GM18526 (cell line): ENCODE measurements around the gene MAU2.

Source experiments
- POLR2A ChIP-seq: IDR thresholded peaks from 3 replicates; pipeline ENCODE4 v1.6.1; 2011; ENCODE audit not compliant: insufficient read length; ENCODE audit errors: extremely low read depth

The MAU2 gene

GRCh38 chr19:19297759-19298158, 22.9 kb upstream of the MAU2 start:
- no peak for TF ChIP-seq POLR2A

- no peak for TF ChIP-seq POLR2A
These were observed 20.0 kb upstream of the MAU2 start for GRCh38 chr19:19300613-19301012.

DNA sequence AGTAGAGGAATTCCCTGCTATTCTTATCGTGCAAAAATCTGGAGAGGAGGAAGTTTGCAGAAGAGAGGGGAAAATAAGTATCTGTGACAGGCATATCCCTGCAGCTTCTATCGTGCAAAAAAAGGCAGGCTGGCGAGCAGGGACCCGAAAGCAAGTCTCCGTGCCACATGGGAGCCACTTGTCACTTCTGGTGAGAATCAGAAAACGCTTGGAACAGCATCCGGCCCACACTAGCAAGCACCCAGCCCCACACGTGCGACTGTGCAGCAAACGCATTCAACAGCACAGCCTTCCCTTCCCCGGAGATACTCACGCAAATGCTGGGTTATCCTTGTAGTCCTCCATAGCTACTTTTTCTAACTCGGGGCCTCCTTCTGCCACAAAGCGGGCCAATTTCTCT, 17.2 kb upstream of the MAU2 start:
- no peak for TF ChIP-seq POLR2A

- TF ChIP-seq POLR2A = no peak
These were observed 16.3 kb upstream of the MAU2 start for GRCh38 chr19:19304186-19304965.

DNA sequence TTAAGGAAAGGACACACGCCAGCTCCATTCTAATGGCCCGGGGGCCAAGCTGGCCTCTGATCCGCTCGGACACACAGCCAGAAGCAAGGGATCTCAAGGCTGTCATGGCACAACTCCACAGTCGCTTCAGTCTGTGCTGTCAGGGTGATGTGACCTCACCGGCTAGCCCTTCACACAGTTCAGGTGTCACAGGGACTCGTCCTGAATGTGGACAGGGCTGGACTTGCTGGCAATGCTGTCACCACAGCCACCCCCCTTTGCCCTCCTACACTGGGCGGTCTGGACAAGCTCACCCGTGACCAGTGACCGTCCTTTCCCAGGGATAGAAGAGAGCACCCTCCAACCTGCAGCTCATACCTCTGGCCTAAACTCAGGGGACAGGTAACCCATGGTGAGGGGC, 15.6 kb upstream of the MAU2 start:
- TF ChIP-seq POLR2A = no peak

GRCh38 chr19:19305696-19306095, 14.9 kb upstream of the MAU2 start:
- no peak for TF ChIP-seq POLR2A

DNA sequence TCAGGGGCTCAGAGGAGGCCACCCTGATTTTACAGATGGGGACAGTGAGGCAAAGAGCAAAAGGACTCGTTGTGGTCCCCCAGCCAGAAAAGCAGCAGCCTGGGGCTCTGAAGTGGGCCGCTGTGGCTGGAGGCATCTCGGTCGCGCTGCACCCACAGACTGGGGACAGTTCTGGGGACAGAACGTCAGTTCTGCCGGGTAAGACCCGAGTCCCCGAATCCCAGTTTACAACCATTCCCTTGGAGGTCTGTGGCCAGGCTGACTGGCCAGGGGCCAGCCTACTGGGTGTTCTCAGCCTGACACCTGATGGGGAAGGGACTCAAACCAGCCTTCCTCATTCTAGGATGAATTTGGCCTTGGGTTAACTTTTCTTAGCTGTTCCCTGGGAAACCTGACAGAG, 14.4 kb upstream of the MAU2 start:
- TF ChIP-seq POLR2A = no peak

GRCh38 chr19:19308373-19308772, 12.3 kb upstream of the MAU2 start:
- TF ChIP-seq POLR2A = no peak

DNA sequence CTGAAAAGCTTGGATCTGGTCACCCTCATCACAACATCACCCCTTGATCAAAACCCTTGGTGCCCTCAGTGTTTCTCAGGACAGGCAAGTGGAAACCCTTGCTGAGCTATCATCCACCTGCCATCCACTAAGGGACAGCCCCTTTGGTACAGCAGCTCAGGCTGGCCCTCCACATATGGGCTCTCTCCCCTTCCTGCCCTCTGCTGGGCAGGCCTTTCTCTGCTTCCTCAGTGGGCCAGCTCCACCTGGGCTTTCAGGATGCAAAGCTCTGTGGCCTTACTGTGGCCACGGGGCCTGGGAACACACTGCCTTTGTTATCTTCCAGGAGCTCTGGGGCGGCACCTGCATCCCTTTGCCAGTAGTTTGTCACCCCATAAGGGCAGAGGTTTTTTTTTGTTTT, 5.2 kb upstream of the MAU2 start:
- no peak for TF ChIP-seq POLR2A

DNA sequence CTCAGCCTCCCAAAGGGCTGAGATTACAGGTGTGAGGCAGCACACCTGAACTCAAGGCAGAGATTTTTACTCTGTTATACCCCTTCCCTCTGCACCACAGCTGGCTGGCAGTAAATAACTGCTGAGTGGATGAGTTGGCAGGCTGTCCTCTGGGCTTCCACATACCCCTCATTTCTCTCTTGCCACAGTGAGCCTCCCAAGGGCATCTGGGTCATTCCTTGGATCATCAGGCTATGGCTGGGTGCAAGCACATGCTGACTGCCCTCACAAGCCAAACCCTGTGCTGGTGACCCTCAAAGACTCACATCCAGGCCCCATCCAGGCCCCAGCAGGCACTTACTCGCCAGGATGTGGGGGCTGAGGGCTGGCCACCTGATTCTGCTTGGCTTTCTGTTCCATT, 4.5 kb upstream of the MAU2 start:
- TF ChIP-seq POLR2A = no peak

GRCh38 chr19:19319732-19320360, 783 bp upstream of the MAU2 start:
- no peak for TF ChIP-seq POLR2A

DNA sequence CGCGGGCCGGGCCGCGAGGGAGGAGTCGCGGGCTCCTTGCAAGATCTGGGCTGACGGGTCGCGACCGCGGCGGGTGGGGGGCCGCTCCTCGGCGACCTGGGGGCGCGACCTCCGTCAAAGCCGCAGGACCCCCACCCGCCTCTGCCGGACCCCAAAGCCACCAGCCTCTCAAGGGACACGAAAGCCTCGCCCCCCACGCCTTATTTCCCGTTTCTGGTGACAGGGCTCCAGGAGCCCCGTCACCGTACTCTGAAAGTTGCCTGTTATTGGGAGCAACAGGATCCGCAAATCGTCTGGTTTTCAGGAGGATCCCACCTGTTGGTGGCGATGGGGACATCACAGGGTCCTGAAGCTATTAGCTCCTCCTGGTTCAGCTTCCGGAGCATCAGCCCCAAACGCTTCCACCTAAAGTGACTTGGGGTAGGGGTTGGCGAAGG, 530 bp downstream of the MAU2 start:
- TF ChIP-seq POLR2A = no peak

GRCh38 chr19:19324059-19324770, 3.6 kb downstream of the MAU2 start:
- no peak for TF ChIP-seq POLR2A

DNA sequence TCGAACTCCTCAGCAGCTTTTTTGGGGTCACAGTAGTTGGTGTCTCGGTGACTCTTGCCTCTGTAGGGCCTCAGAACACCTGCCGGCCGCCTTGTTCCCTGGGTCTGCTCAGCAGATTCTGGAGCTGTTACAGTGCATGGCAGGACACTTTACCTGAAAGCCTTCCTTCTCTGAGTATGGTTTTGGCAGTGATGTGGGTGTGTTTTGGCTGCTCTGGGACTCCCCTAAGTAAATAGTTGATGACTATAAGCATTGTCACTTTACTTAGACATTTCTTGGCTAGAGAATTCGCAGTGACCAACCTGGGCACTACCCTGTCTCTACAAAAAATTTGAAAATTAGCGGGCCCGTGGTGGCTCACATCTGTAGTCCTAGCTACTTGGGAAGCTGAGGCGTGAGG, 7.0 kb downstream of the MAU2 start:
- TF ChIP-seq POLR2A = no peak

DNA sequence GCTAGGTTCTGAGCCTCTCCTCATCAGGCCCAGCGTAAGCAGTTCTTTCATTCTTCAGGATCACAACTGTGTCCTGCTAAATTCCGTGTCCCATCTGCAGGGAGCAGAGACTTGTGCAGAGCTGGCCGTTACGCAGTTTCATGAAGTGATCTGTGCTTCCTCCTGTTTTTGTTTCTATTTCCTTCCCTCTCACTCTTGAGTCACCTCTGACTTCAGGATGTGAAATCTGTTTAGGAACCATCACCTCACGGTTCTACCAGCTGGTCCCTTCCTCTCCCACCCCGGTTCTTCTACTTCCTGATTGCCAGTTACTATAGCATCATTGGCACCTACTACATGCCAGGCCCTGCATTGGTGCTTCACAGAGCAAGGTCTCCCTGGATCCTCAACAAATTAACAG, 8.5 kb downstream of the MAU2 start:
- TF ChIP-seq POLR2A = no peak
